NCI-H2171 (cell line): ENCODE results near the gene APOBEC3C.
"Not testable (repeated sequence)": the region's sequence is repeated elsewhere in the genome, so short reads cannot be mapped to it uniquely, and the experiment has no call there.

ENCODE experiments used
- DNase-seq: peaks from one replicate; lab custom pipeline; 2025; lab: John Stamatoyannopoulos, UW

Gene APOBEC3C

GRCh38 chr22:38981992-38982927, 31.8 kb upstream of the APOBEC3C start, which contains the start of gene APOBEC3B:
TSS of gene APOBEC3B (plus strand) at chr22:38982347. CDS start at chr22:38982454, 107 bp downstream.
- DNase-seq: no peak

GRCh38 chr22:38984224-38984623, 29.8 kb upstream of the APOBEC3C start:
- DNase-seq: no peak

GRCh38 chr22:38984784-38985757, 29.0 kb upstream of the APOBEC3C start:
- peak; percentile 27 for DNase-seq

DNA sequence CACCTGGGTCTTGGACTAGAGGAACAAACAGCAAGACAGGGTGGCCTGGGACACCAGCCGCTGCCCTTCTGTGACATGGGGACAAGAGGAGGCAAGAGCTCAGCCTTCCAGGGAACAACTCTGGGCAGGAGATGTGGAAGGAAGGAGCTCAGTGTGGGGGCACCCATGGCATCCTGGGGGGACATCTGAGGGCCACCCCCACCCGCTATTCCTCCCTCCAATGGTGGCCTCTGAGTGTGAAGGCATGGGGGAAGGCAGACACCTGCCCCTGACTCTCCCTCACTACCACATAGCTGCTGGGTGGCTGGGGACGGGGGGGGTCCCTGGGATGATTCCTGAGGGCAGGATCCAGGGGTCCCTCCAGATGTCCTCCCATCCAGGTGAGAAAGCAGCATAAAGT, 27.4 kb upstream of the APOBEC3C start:
- no peak for DNase-seq

GRCh38 chr22:38987171-38987895, 26.7 kb upstream of the APOBEC3C start:
- DNase-seq: no peak

- no peak for DNase-seq
These were observed 24.6 kb upstream of the APOBEC3C start for GRCh38 chr22:38989466-38989865.

DNA sequence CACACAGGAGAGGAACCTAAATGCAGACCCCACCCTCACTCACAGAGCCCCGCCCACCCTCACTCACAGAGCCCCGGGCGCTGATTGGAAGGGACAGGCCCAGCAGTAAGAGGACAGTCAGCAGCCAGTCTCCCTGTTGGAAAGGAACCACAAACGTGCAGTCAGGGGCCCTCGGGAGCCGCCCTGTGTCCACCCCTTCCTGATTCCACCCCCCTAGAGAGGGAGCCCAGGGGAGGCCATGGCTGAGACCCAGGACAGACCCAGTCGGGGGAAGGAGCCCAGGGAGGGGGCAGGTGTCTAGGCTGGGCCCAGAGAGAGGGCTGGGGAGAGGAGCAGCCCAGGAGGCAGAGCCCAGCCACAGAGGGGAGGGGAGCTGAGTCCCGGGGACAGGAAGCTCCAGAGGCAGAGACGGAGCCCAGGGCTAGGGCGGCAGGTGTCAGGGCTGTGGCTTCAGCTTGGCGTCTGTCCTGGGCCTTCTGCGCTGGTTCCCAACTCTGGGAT, 21.1 kb upstream of the APOBEC3C start:
- DNase-seq: not testable (repeated sequence)

GRCh38 chr22:38996105-38996504, 18.0 kb upstream of the APOBEC3C start:
- DNase-seq: no peak

DNA sequence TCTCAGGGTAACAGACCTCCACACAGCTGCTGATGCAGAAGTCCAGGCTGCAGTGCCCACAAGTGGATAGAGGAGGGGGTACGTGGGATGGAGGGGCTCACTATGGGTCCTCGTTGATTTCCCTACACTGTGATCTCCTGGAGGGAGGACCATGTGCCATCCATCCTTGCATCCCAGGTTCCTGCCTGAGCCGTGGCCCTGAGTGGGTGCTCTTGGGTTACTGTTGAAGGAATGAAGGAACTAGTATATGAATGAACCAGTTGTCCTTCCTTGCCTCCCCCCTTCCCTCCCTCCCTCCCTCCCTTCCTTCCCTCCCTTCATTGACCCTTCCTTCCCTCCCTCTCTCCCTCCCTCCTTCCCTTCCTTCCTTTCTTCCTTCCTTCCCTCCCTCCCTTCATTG, 16.5 kb upstream of the APOBEC3C start:
- DNase-seq: no peak

DNA sequence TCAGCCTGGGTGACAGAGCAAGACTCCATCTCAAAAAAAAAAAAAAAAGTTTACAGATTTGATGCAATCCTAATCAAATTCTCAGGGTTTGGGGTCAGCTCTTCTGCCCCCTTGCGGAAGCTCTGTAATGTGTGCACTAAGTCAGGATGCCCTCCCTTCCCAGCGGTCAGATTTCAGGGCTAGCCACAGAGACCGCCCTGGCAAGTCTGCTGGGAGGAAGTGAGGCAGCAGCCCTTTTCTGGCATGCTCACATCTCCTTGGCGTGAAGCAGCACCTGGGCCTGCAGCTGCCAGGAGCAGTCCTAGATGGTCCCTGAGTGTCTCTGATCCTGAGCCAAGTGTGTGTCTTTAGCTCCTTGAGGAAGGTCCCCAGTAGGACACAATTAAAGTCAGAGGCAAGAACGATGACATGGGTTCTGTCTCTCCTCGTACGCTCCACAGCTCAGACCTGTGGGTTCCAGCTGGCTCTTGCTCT, 10.9 kb upstream of the APOBEC3C start:
- peak; percentile 36 for DNase-seq

DNA sequence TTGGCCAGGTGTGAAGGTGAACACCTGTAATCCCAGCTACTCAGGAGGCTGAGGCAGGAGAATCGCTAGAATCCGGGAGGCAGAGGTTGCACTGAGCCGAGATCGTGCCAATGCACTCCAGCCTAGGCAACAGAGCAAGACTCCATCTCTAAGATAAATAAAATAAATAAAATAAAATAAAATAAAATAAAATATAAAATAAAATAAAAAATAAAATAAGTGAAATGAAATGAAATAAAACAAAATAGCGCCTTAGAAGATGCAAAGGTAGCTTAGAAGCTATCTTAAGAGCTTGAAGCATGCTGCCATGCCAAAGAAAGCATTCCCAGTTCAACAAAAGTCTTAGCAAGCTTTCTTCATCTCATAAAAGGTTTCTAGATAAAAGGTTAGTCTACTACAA, 6.9 kb upstream of the APOBEC3C start:
- no peak for DNase-seq

GRCh38 chr22:39008271-39008850, 5.7 kb upstream of the APOBEC3C start:
- not testable (repeated sequence) for DNase-seq

DNA sequence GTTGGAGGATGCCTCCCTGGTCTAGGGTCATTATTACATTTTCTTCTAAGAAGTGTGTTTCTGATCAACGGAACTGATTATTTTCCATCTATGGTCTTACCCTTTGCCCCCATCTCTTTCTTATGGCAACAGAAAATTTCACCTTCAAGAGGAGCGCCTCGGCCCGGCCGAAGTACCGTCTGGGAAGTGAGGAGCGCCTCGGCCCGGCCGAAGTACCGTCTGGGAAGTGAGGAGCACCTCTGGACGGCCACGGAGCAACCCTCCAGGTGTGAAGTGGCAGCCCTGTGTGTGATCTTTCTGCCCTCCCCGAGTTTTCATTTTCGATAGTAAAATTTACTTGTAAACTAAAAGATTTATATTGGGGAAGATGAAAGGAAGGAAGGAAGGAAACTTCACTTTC, 3.1 kb upstream of the APOBEC3C start:
- no peak for DNase-seq

DNA sequence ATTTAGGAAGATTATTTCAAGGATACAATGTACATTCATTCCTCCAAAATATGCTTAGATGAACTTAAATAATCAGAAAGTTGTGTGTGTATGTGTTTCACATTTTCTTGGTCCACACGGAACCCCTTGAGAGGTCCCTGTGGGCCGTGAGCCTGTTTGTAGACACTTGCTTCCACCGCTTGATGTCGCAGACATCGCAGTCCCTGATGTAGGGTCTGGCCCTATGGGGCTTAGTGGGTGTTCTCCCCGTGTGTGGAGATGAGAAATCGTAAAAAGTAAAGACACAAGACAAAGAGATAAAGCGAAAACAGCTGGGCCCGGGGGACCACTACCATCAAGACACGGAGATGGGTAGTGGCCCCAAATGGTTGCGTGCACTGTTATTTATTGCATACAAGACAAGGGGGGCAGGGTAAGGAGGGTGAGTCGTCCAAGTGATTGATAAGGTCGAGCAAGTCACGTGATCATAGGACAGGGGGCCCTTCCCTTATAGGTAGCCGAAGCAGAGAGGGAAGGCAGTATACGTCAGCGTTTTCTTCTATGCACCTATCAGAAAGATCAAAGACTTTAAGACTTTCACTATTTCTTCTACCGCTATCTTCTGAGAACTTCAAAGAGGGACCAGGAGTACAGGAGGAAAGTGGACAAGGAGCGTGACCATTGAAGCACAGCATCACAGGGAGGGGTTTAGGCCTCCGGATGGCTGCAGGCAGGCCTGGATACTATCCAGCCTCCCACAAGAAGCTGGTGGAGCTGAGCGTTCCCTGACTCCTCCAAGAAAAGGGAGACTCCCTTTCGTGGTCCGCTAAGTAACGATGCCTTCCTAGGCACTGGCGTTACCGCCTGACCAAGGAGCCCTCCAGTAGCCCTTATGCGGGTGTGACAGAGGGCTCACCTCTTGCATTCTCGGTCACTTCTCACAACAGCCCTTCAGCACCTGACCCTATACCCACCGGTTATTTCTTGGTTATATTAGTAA, 1.2 kb upstream of the APOBEC3C start:
- DNase-seq: no peak

- not testable (repeated sequence) for DNase-seq
These were observed 506 bp upstream of the APOBEC3C start for GRCh38 chr22:39013561-39013941.

GRCh38 chr22:39014723-39015121, 665 bp downstream of the APOBEC3C start:
- DNase-seq: not testable (repeated sequence)

GRCh38 chr22:39016592-39016991, 2.5 kb downstream of the APOBEC3C start:
- DNase-seq: no peak

- no peak for DNase-seq
These were observed 3.7 kb downstream of the APOBEC3C start for GRCh38 chr22:39017596-39018365.

GRCh38 chr22:39020021-39020651, 6.1 kb downstream of the APOBEC3C start:
- not testable (repeated sequence) for DNase-seq
